NCI-H1105 treated with DMSO at 0.1 percent for 48 hours (cell line): Measurements from ENCODE around the gene COL19A1.
"Not testable (repeated sequence)": the region's sequence is repeated elsewhere in the genome, so short reads cannot be mapped to it uniquely, and the experiment has no call there.

Experiments used
- DNase-seq: peaks from one replicate; lab custom pipeline; 2025; lab: John Stamatoyannopoulos, UW

COL19A1 gene

GRCh38 chr6:69866770-69867638, 648 bp downstream of the COL19A1 start:
- DNase-seq, result peak; percentile 62

GRCh38 chr6:69867639-69867976, 1.3 kb downstream of the COL19A1 start:
- no peak for DNase-seq

GRCh38 chr6:69868252-69868804, 2.0 kb downstream of the COL19A1 start:
- DNase-seq, result no peak

- peak; percentile 17 for DNase-seq
Measured at GRCh38 chr6:69868961-69869360, 2.6 kb downstream of the COL19A1 start.

GRCh38 chr6:69871107-69871506, 4.8 kb downstream of the COL19A1 start:
- DNase-seq, result no peak

GRCh38 chr6:69873291-69873690, 6.9 kb downstream of the COL19A1 start:
- no peak for DNase-seq

GRCh38 chr6:69875715-69876114, 9.4 kb downstream of the COL19A1 start:
- no peak for DNase-seq

GRCh38 chr6:69878795-69879194, 12.4 kb downstream of the COL19A1 start:
- DNase-seq, result no peak

GRCh38 chr6:69880601-69881000, 14.2 kb downstream of the COL19A1 start:
- no peak for DNase-seq

GRCh38 chr6:69881322-69882151, 15.2 kb downstream of the COL19A1 start:
- DNase-seq, result no peak

GRCh38 chr6:69883551-69883950, 17.2 kb downstream of the COL19A1 start:
- no peak for DNase-seq

GRCh38 chr6:69884231-69884630, 17.9 kb downstream of the COL19A1 start:
- no peak for DNase-seq

- no peak for DNase-seq
Measured at GRCh38 chr6:69887026-69887425, 20.7 kb downstream of the COL19A1 start.

GRCh38 chr6:69887714-69888345, 21.5 kb downstream of the COL19A1 start:
- no peak for DNase-seq

GRCh38 chr6:69888482-69889233, 22.3 kb downstream of the COL19A1 start:
- DNase-seq, result no peak

GRCh38 chr6:69889234-69889974, 23.0 kb downstream of the COL19A1 start:
- not testable (repeated sequence) for DNase-seq

GRCh38 chr6:69892561-69892960, 26.2 kb downstream of the COL19A1 start:
- not testable (repeated sequence) for DNase-seq

GRCh38 chr6:69893266-69893665, 26.9 kb downstream of the COL19A1 start:
- not testable (repeated sequence) for DNase-seq

- peak; percentile 77 for DNase-seq
Measured at GRCh38 chr6:69894578-69895347, 28.4 kb downstream of the COL19A1 start.

GRCh38 chr6:69895396-69895795, 29.0 kb downstream of the COL19A1 start:
- DNase-seq, result no peak
